K562 (cell line): Measurements from ENCODE around the gene HTR4. TPM values are rescaled to one million over a fixed set of nuclear protein-coding genes. Genes with fewer than 3 reads are reported as not detected.
A peak's percentile ranks its signal among the peaks of the same experiment; 100 is the strongest.

Experiments used
- ATAC-seq: fragments of 200-7000 bp; cut with Tn5 transposase; 3 replicates; pipeline ENCODE4 v1.9.1; 2020; ENCODE audit warnings: moderate library complexity
- BruUV-seq: library from RNA; stranded (reverse); fragments of 400-500 nt; replicated peaks from 2 replicates; lab custom pipeline; 2021; lab: Mats Ljungman, UMichigan
- CTCF ChIA-PET: fragments of 300-600 bp; formaldehyde crosslinking; extraction: SDS; loops from one replicate; lab custom pipeline; 2021; ENCODE audit warnings: low intra/inter-chr PET ratio; lab: Yijun Ruan, JAX
- POLR2A ChIA-PET: fragments of 300-600, 350-650 bp; sonication (Branson Sonifier 250); formaldehyde crosslinking; extraction: SDS; loops from one replicate; lab custom pipeline; 2021; ENCODE audit warnings: antibody characterized with exemption, inconsistent platforms; lab: Yijun Ruan, JAX
- DNase-seq, 4 experiments: peaks; one replicate each; pipeline versions ENCODE4 v3.0.0 to v3.0.0-alpha.2; 2011 to 2018; ENCODE audit warnings: low spot score in 3 of 4, mixed read lengths in 3 of 4; ENCODE audit errors: extremely low read depth in 1 of 4
- FAIRE-seq: peaks from 2 replicates; lab custom pipeline; 2011; peaks lifted over from hg19 to GRCh38; lab: Jason Lieb, UNC
- H2AFZ ChIP-seq: 2 replicates; pipeline ENCODE4 v1.6.0; 2011; ENCODE audit warnings: low read depth, low read length, control low read depth, inconsistent platforms
- H3K27ac ChIP-seq: fragments of 200-600 bp; 3 replicates; pipeline ENCODE4 v1.8.0; 2011; ENCODE audit warnings: low read depth, mild to moderate bottlenecking, control low read depth, inconsistent platforms, low read length, moderate library complexity, mixed read lengths; ENCODE audit errors: extremely low read depth
- H3K27me3 ChIP-seq, 2 experiments: fragments of 300-600 bp in 1 of 2; 2 replicates in 1 of 2; 3 replicates in 1 of 2; pipeline versions ENCODE4 v1.6.0 to v1.8.0; 2011; ENCODE audit warnings: inconsistent platforms in 2 of 2, low read length in 2 of 2, mild to moderate bottlenecking in 1 of 2, mixed read lengths in 1 of 2, moderate library complexity in 1 of 2; ENCODE audit not compliant: control insufficient read depth in 2 of 2, insufficient read depth in 2 of 2
- H3K36me3 ChIP-seq: fragments of 300-600 bp; 3 replicates; pipeline ENCODE4 v1.8.0; 2011; ENCODE audit warnings: mild to moderate bottlenecking, low read length, inconsistent platforms; ENCODE audit not compliant: control insufficient read depth, insufficient read depth
- H3K4me1 ChIP-seq, 2 experiments: fragments of 200-600 bp in 1 of 2; replicated peaks in 1 of 2; 2 replicates in 1 of 2; 3 replicates in 1 of 2; pipeline versions ENCODE4 v1.5.1 to v1.8.0; 2011; ENCODE audit warnings: inconsistent platforms in 2 of 2, low read length in 2 of 2, mild to moderate bottlenecking in 1 of 2, mixed read lengths in 1 of 2, moderate library complexity in 1 of 2; ENCODE audit not compliant: control insufficient read depth in 2 of 2, insufficient read depth in 2 of 2
- H3K4me2 ChIP-seq: 2 replicates; pipeline ENCODE4 v1.6.1; 2011; ENCODE audit warnings: low read length, control low read depth, inconsistent platforms, mixed read lengths; ENCODE audit not compliant: insufficient read depth
- H3K4me3 ChIP-seq: fragments of 200-600 bp; sonication (generic), shearing (Covaris generic); 2 replicates; pipeline ENCODE4 v1.5.1; 2016; ENCODE audit warnings: control low read depth, inconsistent platforms
- H3K79me2 ChIP-seq: fragments of 200-600 bp; 3 replicates; pipeline ENCODE4 v1.8.0; 2011; ENCODE audit warnings: low read length, inconsistent platforms; ENCODE audit not compliant: control insufficient read depth, insufficient read depth
- H3K9ac ChIP-seq, 2 experiments: 2 replicates each; pipeline versions ENCODE4 v1.6.0 to v1.6.1; 2011; ENCODE audit warnings: low read depth in 2 of 2, low read length in 2 of 2, control low read depth in 1 of 2, inconsistent platforms in 1 of 2, mild to moderate bottlenecking in 1 of 2, mixed read lengths in 1 of 2; ENCODE audit not compliant: insufficient read depth in 1 of 2
- H3K9me1 ChIP-seq: one replicate; pipeline ENCODE4 v1.6.0; 2011; ENCODE audit warnings: inconsistent platforms, mild to moderate bottlenecking, low read length, moderate library complexity; ENCODE audit not compliant: control insufficient read depth, insufficient read depth
- H3K9me3 ChIP-seq: replicated peaks from 2 replicates; pipeline ENCODE4 v1.5.1; 2011; ENCODE audit warnings: low read depth, low read length, inconsistent platforms; ENCODE audit not compliant: control insufficient read depth, insufficient read depth
- H4K20me1 ChIP-seq: replicated peaks from 2 replicates; pipeline ENCODE4 v1.6.1; 2011; ENCODE audit warnings: low read length, inconsistent platforms, mixed read lengths; ENCODE audit not compliant: control insufficient read depth, insufficient read depth
- BRD9 ChIP-seq: fragments of 450-650 bp; IDR thresholded peaks from 2 replicates; pipeline ENCODE4 v1.6.1; 2018; ENCODE audit warnings: low read depth; ENCODE audit not compliant: partially characterized antibody
- E4F1 ChIP-seq: fragments of 250-450 bp; sonication (Bioruptor Pico); IDR thresholded peaks from 2 replicates; pipeline ENCODE4 v1.5.0; 2021; ENCODE audit warnings: mild to moderate bottlenecking, borderline replicate concordance
- EHMT2 ChIP-seq: fragments of 450-650 bp; IDR thresholded peaks from 2 replicates; pipeline ENCODE4 v1.6.1; 2018; ENCODE audit warnings: antibody characterized with exemption
- ERF ChIP-seq: fragments of 450-650 bp; formaldehyde crosslinking; IDR thresholded peaks from 2 replicates; pipeline ENCODE4 v1.4.0; 2020; ENCODE audit warnings: mild to moderate bottlenecking, mixed read lengths
- FOXK1 ChIP-seq: sonication (generic); formaldehyde crosslinking; IDR thresholded peaks from 2 replicates; pipeline ENCODE4 v1.8.0; 2022; ENCODE audit warnings: missing genetic modification reagents, mild to moderate bottlenecking, borderline replicate concordance
- JUN ChIP-seq, 2 experiments: sonication (generic) in 1 of 2; formaldehyde crosslinking in 1 of 2; IDR thresholded peaks; 2 replicates each; pipeline versions ENCODE4 v1.6.1 to v1.8.0; 2012 to 2022; ENCODE audit warnings: borderline replicate concordance in 2 of 2, mild to moderate bottlenecking in 2 of 2, improper control_type of control experiment in 1 of 2, low read depth in 1 of 2, low read length in 1 of 2, missing genetic modification reagents in 1 of 2
- KDM5B ChIP-seq: fragments of 200-600 bp; sonication (generic); IDR thresholded peaks from 2 replicates; pipeline ENCODE4 v1.6.1; 2012; ENCODE audit warnings: low read depth, mild to moderate bottlenecking, moderate library complexity, low read length, control low read depth, inconsistent platforms; ENCODE audit not compliant: insufficient replicate concordance
- SETDB1 ChIP-seq: IDR thresholded peaks from one replicate; pipeline ENCODE4 v1.6.1; 2012; ENCODE audit warnings: low read length, control low read depth, inconsistent platforms
- SMARCA4 ChIP-seq: fragments of 450-650 bp; IDR thresholded peaks from 2 replicates; pipeline ENCODE4 v1.6.1; 2016
- SNAPC5 ChIP-seq: fragments of 250-450 bp; sonication (Bioruptor Pico); IDR thresholded peaks from 2 replicates; pipeline ENCODE4 v1.8.0; 2021; ENCODE audit warnings: moderate library complexity, mild to moderate bottlenecking, inconsistent platforms
- ZBTB1 ChIP-seq: sonication (generic); formaldehyde crosslinking; IDR thresholded peaks from 2 replicates; pipeline ENCODE4 v1.8.1; 2023; ENCODE audit warnings: missing genetic modification reagents, low read depth, mild to moderate bottlenecking, borderline replicate concordance
- ZNF655 ChIP-seq: fragments of 250-450 bp; sonication (Bioruptor Pico); IDR thresholded peaks from 2 replicates; pipeline ENCODE4 v1.5.0; 2021
- ZNF740 ChIP-seq, 3 experiments: fragments of 200-800 bp in 1 of 3; sonication (Bioruptor generic) in 1 of 3; sonication (generic) in 1 of 3; formaldehyde crosslinking in 1 of 3; IDR thresholded peaks; 2 replicates each; pipeline versions ENCODE4 v1.6.1 to v1.8.0; 2016 to 2022; ENCODE audit warnings: mild to moderate bottlenecking in 2 of 3, missing compliant biosample characterization in 2 of 3, missing genetic modification characterization in 2 of 3, missing genetic modification reagents in 1 of 3
- WGBS: fragments of 100-300 bp; shearing (Covaris generic); methylation state at CpG from one replicate; pipeline ENCODE4 v1.1.6; 2016; ENCODE audit warnings: low coverage, mixed read lengths; ENCODE audit not compliant: insufficient coverage; ENCODE audit errors: missing lambda C conversion rate; 5-methylcytosine and 5-hydroxymethylcytosine counted together
- in situ Hi-C: fragments of 300-500 bp; cut with MboI; formaldehyde crosslinking; loops from 4 replicates; pipeline ENCODE4 v1.15.0; 2018; ENCODE audit warnings: inconsistent platforms, mixed read lengths
- intact Hi-C: fragments of 100-400 bp; cut with micrococcal nuclease; formaldehyde crosslinking; loops from 2 replicates; pipeline ENCODE4 v1.14.2; 2022
- polyA plus RNA-seq, 8 experiments: library from polyadenylated mRNA; depleted of rRNA in 4 of 8; stranded (reverse) in 5 of 8; unstranded in 3 of 8; fragments of >200 nt; fragmentation: Nextera tagmentation in 2 of 8; fragmentation: Illumina TruSeq in 1 of 8; extraction: Ambion mirVana in 2 of 8; extraction: Trizol in 1 of 8; gene quantifications; 2 replicates each; pipeline versions ENCODE4 v1.2.1 to v1.2.3, GENCODE V29; 2011 to 2014; ENCODE audit warnings: inconsistent platforms in 1 of 8, missing spikeins in 1 of 8
- total RNA-seq, 7 experiments: library from RNA; depleted of rRNA in 6 of 7; stranded (reverse); fragments of >200 nt in 6 of 7; fragmentation: Illumina TruSeq in 2 of 7; extraction: Trizol in 2 of 7; gene quantifications; 2 replicates each; pipeline versions ENCODE4 v1.2.1 to v1.2.3, GENCODE V29; 2011 to 2021; ENCODE audit warnings: low replicate concordance in 1 of 7

HTR4 gene
- total and polyA plus RNA-seq, 9 of the 15 experiments (the other 6 are each of a cell fraction or from before 2014, with no cell fraction given), result 0.13 TPM; not detected in 8

- TF ChIP-seq E4F1 (CRISPR knock-in tag) (no peak), EHMT2 (0 out of 2 replicates have a peak, but pooled peaks have one; percentile 15)
Observed at GRCh38 chr5:148623101-148623500, 31.2 kb downstream of the HTR4 start (continued).

- Histone ChIP-seq H3K4me2 (no peak overlapping the region), H3K4me1 (peaks cover 0 to 16% of the 10 kb centered on the region in 2 experiments; a peak in 2 of 5 replicates), H2AFZ (no peak overlapping the region), H3K27me3 (no peaks in the 10 kb centered on the region), H3K79me2 (no peaks in the 10 kb centered on the region), H3K36me3 (no peaks in the 10 kb centered on the region), H3K9me1 (no peaks in the 10 kb centered on the region), H3K4me3 (no peak overlapping the region), H3K9ac (no peak overlapping the region), H3K9me3 (no peaks in the 10 kb centered on the region), H3K27ac (no peak overlapping the region), H4K20me1 (no peaks in the 10 kb centered on the region)
- FAIRE-seq, result peak; percentile 40
- peak; percentile 20 to 64 (median 38) for DNase-seq
- in situ Hi-C loops (no loop called here), intact Hi-C loops (no loop called here)
- POLR2A ChIA-PET, result interaction anchor here (1.2 kb wide), 1 partner anchor 18 kb away, joined by 6 read pairs; no protein-coding TSS in a partner anchor
- WGBS, result 3% methylated on average over 2 of the region's 2 CpGs
- no TSS peak for BruUV-seq
- CTCF ChIA-PET, result no interaction called here
- peak; percentile 72 for ATAC-seq
- TF ChIP-seq JUN (IDR thresholded peaks at IDR 0.05; ENCODE audit: borderline replicate concordance, low read depth, low read length) (no peak), JUN (CRISPR knock-in tag; IDR thresholded peaks at IDR 0.05; ENCODE audit: borderline replicate concordance) (no peak), SETDB1 (no peak), ZBTB1 (CRISPR knock-in tag) (no peak), FOXK1 (no peak), BRD9 (no peak), SMARCA4 (0 out of 2 replicates have a peak, but pooled peaks have one; percentile 26), ZNF740 (CRISPR knock-in tag; IDR thresholded peaks at IDR 0.05) (no peak), ZNF740 (tag; IDR thresholded peaks at IDR 0.05) (no peak), KDM5B (no peak), ZNF655 (CRISPR knock-in tag) (no peak), ERF (no peak), SNAPC5 (CRISPR knock-in tag) (no peak)
Observed at GRCh38 chr5:148620696-148621095, 33.6 kb downstream of the HTR4 start.
